ENCODE results near the gene THSD7B. TPM values are rescaled to one million over a fixed set of nuclear protein-coding genes. Genes with fewer than 3 reads are reported as not detected.

The THSD7B gene
- total RNA-seq, 1 donor from 2014 or later: 0.19 TPM

DNA sequence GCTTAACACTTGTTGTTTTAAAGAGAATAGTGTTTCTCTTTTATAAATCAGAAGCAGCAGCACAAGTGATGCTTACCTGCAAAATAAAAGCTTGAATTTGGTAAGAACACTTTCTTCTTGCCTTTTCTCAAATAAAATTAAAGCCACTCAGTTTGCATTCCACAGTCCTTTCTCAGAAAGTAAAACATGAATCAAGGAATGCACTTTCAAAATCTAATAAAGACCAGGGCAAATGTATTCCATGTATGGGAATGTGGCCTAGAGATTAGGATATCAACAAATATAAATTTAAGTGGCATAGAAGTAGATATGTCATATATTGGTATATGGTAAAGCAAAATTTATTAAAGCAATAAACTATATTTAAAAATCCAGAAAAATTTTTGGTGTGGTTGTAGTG lies 352.8 kb downstream of the THSD7B start:
- Mint-ChIP-seq H3K9me3 (no peaks in the 10 kb centered on the region), H3K27ac (ENCODE audit: unreplicated experiment) (no peak overlapping the region), H3K4me3 (no peak overlapping the region), H3K4me1 (no peaks in the 10 kb centered on the region), H3K27me3 (ENCODE audit: low read depth) (peaks cover 4% of the 10 kb centered on the region), H3K36me3 (ENCODE audit: low read depth) (no peaks in the 10 kb centered on the region)
- DNase-seq (ENCODE audit: low read depth, low spot score): no peak
- TF ChIP-seq, protein P1, sequence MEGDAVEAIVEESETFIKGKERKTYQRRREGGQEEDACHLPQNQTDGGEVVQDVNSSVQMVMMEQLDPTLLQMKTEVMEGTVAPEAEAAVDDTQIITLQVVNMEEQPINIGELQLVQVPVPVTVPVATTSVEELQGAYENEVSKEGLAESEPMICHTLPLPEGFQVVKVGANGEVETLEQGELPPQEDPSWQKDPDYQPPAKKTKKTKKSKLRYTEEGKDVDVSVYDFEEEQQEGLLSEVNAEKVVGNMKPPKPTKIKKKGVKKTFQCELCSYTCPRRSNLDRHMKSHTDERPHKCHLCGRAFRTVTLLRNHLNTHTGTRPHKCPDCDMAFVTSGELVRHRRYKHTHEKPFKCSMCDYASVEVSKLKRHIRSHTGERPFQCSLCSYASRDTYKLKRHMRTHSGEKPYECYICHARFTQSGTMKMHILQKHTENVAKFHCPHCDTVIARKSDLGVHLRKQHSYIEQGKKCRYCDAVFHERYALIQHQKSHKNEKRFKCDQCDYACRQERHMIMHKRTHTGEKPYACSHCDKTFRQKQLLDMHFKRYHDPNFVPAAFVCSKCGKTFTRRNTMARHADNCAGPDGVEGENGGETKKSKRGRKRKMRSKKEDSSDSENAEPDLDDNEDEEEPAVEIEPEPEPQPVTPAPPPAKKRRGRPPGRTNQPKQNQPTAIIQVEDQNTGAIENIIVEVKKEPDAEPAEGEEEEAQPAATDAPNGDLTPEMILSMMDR (conservative IDR thresholded peaks at IDR 0.05): no peak

- no peaks in the 10 kb centered on the region for H3K4me1 Mint-ChIP-seq
- H3K27me3 Mint-ChIP-seq (ENCODE audit: low read depth): peaks cover 6% of the 10 kb centered on the region
- TF ChIP-seq, protein P1 (conservative IDR thresholded peaks at IDR 0.05): no peak
- no peak overlapping the region for H3K27ac Mint-ChIP-seq (ENCODE audit: unreplicated experiment)
- no peak for DNase-seq (ENCODE audit: low read depth, low spot score)
- H3K9me3 Mint-ChIP-seq: no peaks in the 10 kb centered on the region
- H3K4me3 Mint-ChIP-seq: no peak overlapping the region
- no peaks in the 10 kb centered on the region for H3K36me3 Mint-ChIP-seq (ENCODE audit: low read depth)
These were observed 357.9 kb downstream of the THSD7B start for GRCh38 chr2:137123226-137123625.

GRCh38 chr2:137133225-137133624 lies 367.9 kb downstream of the THSD7B start:
- H3K27me3 Mint-ChIP-seq (ENCODE audit: low read depth): no peaks in the 10 kb centered on the region
- no peaks in the 10 kb centered on the region for H3K36me3 Mint-ChIP-seq (ENCODE audit: low read depth)

GRCh38 chr2:137138263-137138662 lies 372.9 kb downstream of the THSD7B start:
- TF ChIP-seq, protein P1 (conservative IDR thresholded peaks at IDR 0.05): no peak
- Mint-ChIP-seq H3K27ac (ENCODE audit: unreplicated experiment) (no peak overlapping the region), H3K4me1 (peaks cover 4% of the 10 kb centered on the region), H3K36me3 (ENCODE audit: low read depth) (no peaks in the 10 kb centered on the region), H3K9me3 (peaks cover 2% of the 10 kb centered on the region), H3K4me3 (no peak overlapping the region), H3K27me3 (ENCODE audit: low read depth) (peaks cover 14% of the 10 kb centered on the region)
- no peak for DNase-seq (ENCODE audit: low read depth, low spot score)

More at GRCh38 chr2:137133225-137133624, 367.9 kb downstream of the THSD7B start:
- Mint-ChIP-seq H3K27ac (ENCODE audit: unreplicated experiment) (no peak overlapping the region), H3K4me3 (no peak overlapping the region), H3K9me3 (peaks cover 2% of the 10 kb centered on the region), H3K4me1 (peaks cover 4% of the 10 kb centered on the region)
- DNase-seq (ENCODE audit: low read depth, low spot score): no peak
- TF ChIP-seq, protein P1 (conservative IDR thresholded peaks at IDR 0.05): no peak

DNA sequence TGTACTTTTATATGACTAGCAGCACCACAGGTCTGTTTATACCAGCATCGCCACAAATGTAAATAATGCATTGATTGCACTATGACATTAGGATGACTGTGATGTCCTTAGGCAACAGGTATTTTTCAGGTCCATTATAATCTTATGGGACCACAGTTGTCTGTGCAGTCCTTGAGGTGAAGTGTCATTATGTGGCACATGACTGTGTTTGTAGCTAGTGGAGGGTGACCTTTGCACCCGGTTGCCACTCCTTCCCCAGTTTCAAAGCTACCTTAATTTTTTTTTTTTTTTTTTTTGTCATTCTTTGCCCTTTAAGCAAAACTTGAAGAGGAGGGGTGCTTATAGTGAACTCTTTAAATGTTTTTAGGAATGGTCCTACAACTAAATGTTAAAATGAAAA lies 386.4 kb downstream of the THSD7B start:
- Mint-ChIP-seq H3K27me3 (ENCODE audit: low read depth) (no peaks in the 10 kb centered on the region), H3K36me3 (ENCODE audit: low read depth) (no peaks in the 10 kb centered on the region), H3K4me3 (no peak overlapping the region), H3K4me1 (no peaks in the 10 kb centered on the region), H3K27ac (ENCODE audit: unreplicated experiment) (no peak overlapping the region), H3K9me3 (peaks cover 2% of the 10 kb centered on the region)
- no peak for DNase-seq (ENCODE audit: low read depth, low spot score)
- TF ChIP-seq, protein P1 (conservative IDR thresholded peaks at IDR 0.05): no peak

- DNase-seq (ENCODE audit: low read depth, low spot score): no peak
- Mint-ChIP-seq H3K9me3 (no peaks in the 10 kb centered on the region), H3K27ac (ENCODE audit: unreplicated experiment) (no peak overlapping the region), H3K4me1 (no peaks in the 10 kb centered on the region), H3K4me3 (no peak overlapping the region), H3K36me3 (ENCODE audit: low read depth) (no peaks in the 10 kb centered on the region), H3K27me3 (ENCODE audit: low read depth) (no peaks in the 10 kb centered on the region)
- TF ChIP-seq, protein P1 (conservative IDR thresholded peaks at IDR 0.05): no peak
These were observed 389.6 kb downstream of the THSD7B start for GRCh38 chr2:137154946-137155345.

Data from neural crest cell (in vitro differentiated cells).